ENCODE data around the gene KCNQ2.
"Not testable (repeated sequence)": the region's sequence is repeated elsewhere in the genome, so short reads cannot be mapped to it uniquely, and the experiment has no call there.

Gene KCNQ2

DNA sequence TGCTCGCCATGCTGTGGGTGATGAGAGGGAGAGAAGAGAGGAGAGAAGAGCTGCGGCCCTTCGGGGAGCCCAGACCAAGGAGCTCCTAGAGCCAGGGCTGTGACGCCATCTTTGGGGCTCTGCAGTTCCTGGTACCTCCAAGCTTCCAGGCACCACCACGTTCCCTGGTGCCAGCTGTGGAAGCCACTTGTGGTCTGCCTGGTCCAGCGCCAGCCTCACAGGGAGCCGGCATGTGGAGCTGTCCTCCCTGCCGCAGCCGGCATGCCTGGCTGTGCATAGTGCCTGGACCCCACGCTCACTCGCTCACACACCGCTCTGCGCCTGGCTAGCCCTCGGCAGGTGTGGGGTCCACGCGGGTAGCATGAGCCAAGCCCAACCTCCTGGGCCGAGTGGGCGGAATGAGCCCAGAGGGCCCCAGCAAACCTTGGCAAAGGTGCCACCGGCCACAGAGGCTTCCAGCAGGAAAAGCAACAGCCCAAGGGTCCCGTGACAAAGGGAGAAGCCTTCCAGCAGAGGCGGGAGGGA is 92.0 kb downstream of the KCNQ2 start:
- DNase-seq: no peak

DNA sequence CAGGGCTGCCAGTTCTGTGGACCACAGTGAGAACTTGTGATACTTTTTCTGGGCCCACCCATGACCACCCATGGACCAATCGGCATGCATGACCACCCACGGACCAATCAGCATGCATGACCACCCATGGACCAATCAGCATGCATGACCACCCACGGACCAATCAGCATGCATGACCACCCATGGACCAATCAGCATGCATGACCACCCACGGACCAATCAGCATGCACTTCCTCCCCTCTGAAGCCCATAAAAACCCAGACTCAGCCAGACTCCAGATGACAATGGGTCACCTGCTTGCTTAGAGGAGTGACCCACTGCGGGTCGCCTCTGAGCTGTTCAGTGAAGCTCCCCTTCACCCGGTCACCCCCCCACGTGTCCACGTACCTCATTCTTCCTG is 92.6 kb downstream of the KCNQ2 start:
- DNase-seq: not testable (repeated sequence)

DNA sequence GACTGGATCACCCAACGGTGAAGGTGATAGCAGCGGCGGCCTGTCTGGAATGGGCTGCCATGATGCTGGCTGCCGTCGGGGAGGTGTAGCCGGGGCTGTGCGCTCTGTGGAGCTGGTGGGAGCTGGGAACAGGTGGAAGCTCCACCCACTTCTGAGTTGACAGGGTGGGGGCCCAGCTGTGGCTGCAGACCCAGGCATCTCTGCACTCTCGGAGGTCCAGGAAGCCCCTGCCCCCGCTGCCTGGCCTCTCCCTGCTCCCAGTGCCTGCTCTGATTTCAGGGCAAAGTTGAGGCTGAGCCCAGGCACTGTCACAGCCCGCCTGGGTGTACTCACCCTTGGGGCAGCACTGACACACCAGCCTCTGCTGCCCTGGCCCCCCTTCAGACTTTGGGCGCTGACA is 93.2 kb downstream of the KCNQ2 start:
- no peak for DNase-seq

DNA sequence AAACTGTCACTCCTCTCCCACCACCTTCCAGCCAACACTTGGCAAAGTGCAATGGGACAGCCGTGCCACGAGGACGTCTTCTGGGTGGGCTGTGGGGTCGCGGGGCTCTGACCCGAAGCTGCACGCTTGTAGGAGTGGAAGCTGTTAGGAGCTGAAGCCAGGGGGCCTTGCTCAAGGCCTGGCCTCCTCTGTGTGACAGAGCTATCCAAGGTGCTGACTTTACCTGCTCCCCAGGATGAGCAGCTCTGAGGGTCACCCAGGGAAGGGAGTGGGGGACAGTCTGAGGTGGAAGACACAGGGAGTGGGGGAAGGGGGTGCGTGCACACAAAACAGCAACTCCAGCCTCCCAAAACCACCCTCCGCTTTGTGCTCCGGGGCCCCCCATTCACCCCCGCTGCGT is 93.8 kb downstream of the KCNQ2 start:
- no peak for DNase-seq

DNA sequence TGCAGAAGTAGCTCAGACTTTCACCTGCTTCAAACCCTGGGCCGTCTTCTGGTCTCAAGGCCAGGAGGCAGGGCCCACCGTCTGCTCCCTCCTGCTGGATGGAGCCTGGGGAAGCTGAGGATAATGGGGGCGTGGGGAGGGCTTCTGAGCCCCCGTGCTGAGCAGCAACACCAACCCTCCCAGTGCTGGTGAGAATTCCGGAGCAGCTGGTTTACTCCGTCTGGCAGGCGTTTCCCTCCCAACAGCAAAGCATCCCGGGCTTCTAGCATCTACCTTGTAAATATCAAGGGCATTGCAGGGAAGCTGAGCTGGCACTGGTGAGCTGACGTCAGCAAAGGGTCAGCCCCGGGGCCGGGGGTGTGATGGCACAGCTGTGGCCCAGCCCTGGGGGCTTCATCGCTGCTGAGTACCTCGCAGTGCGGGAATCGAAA is 94.5 kb downstream of the KCNQ2 start:
- no peak for DNase-seq

DNA sequence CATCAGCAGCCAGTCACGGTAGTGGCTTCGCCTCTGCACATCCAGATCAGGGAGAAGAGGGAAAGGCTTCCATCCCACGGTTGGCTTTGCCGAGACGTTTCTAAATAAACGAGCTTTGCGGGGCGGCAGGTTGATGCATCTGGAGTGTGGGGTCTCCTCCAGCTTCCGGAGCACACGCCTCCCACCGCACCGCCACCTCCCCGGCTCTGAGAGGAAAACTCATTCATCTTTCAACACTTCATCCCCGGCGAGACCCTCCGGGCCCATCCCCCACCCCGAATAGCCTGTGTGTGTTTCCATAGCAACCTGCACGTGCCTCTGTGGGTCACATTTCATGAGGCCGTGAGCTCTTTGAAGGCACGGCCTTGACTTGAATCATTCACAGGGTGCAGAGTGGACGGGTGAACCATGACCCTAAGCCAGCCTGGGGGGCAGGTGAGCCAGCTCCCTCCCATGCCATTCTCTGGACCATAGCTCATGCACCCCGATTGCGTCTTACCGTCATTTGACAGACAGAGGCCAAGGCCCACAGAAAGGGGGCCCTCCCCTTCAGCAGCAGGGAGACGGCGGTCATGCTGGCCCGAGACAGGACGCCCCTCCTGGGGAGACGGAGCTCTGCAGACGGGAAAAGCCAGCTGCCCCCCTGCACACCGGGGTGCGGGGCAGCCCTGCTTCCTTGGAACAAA is 95.1 kb downstream of the KCNQ2 start:
- no peak for DNase-seq

DNA sequence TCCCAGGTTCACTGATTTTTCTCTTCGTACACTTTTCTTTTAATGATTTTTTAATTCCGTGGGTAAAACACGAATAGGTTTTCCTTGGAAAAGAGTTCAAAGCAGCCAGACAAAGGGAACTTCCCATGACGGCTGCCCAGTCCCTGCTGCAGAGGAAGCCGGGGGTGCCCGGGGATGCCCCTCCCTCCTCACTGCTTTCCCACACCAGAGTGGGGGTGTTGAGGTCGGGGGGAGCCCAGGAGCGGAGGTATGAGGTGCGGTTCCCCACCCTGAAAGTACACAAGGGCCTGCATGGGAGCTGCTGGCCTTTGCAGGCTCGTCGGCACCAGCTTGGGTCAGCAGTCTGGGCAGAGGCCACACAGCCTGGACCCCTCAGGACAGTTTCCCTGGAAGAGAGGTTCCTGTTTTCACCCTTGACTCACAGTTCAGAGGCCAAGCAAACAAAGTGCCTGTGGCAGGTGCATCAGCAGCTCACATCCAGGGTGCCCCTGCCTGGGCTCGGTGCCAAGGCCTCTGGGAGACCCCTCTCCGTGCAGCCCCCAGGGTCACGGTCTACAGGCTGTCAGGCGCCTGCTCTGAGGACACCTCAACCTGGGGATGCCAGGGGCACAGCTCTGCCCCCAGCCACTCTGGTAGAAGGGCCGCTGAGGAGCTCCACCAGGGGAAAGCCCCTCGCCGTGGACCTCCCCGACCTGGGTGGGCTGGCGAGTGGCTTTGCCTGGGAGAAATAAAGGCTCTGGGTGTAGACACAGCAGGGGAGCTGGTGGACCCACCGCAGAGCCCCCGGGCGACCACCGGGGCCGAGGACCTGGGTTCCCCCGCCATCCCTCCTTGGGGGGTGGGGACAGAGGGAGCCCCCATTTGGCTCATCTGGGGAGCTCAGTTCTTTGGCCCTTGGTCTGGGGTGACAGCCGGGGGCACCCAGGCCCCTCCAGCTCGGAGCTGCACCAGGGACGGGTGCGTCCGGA is 95.9 kb downstream of the KCNQ2 start:
- DNase-seq: no peak

DNA sequence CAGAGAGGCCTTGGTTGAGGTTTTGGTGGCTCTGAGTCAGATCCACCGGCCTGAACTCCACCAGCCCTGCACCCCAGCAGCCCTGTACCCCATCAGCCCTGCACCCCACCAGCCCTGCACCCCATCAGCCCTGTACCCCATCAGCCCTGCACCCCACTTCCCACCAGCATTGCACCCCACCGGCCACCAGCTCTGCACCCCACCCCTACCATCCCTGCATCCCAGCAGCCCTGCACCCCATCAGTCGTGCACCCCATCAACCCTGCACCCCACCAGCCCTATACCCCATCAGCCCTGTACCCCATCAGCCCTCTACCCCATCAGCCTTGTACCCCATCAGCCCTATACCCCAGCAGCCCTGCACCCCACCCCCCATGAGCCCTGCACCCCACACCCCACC is 97.0 kb downstream of the KCNQ2 start:
- DNase-seq: no peak

DNA sequence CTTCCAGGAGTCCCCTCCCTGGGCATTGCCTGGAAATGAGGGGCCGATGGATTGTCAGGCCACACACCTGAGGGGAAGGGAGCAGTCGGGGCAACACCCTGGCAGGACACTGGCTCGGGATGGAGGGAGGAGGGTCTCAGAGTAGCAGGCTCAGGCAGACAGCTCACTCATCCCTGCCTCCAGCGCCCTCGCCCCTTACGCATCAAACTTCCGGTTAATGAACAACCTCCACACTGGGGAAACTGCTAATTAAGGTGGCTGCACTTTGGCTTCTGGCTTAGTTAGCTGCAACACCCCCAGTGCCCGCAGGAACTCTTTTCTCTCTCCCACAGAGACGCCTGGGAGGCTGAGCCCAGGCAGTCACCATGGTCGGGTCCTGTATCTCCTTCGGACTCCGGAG is 98.0 kb downstream of the KCNQ2 start:
- DNase-seq: no peak

DNA sequence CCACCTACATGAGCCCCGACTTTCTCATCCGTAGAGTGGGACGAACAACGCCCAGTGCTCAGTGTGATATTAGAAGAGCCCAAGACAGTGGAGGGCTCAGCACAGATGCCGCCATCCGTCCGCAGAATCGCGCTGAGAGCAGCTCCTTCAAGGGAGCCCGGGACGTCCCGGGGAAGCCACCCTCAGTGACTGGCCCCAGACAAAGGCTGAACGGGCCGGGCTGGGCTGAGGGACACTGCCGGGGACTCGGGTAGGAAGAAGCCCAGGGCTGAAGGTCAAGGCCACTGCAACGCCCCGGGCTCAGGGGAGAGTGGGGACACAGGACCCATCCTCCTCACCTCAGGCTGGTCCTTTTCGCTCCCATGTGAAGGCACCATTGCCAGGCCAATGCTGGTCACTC is 98.5 kb downstream of the KCNQ2 start:
- DNase-seq: no peak

DNA sequence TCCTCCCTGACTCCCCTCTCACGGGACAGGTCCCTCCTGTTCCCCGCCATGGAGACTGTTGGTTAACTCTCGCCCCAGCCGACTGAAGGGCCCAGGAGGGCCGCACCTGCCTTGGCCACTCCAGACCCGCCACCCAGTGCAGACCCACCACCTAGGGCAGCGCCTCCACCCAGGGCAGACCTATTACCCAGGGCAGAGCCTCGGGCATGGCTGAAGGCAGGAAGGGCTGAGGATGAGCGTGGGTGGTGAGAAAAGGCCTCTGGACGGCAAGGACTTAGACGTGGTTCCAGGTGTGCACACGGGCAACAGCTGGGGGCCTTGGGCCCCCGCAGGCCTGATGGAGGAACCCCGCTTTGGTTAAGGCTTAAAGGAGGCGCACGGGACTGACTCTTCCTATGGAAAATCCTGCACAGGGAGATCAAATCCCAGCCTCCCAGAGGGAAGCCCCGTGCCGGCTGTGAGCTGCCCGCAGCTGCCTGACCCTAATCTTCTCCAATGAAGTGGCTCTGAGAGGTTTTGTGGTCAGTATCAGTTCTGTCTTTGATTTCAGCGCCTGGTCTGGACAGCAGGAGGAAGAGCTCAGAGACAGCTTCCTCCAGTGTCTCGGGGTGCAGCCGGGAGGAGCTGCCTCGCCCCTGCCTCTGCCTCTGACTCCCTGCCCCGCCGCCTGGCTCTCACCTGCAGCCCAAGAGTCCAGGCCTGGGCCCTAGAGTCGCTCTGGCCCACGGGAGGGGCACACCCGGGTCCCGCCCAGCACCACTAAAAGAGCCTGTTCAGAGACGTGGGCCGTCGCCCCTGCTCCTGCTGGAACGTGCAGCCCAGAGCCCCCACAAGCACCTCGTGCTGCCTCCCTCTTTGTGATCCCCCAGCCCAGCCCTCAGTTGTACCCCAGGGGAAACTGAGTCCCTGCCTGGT is 99.2 kb downstream of the KCNQ2 start:
- DNase-seq: no peak

DNA sequence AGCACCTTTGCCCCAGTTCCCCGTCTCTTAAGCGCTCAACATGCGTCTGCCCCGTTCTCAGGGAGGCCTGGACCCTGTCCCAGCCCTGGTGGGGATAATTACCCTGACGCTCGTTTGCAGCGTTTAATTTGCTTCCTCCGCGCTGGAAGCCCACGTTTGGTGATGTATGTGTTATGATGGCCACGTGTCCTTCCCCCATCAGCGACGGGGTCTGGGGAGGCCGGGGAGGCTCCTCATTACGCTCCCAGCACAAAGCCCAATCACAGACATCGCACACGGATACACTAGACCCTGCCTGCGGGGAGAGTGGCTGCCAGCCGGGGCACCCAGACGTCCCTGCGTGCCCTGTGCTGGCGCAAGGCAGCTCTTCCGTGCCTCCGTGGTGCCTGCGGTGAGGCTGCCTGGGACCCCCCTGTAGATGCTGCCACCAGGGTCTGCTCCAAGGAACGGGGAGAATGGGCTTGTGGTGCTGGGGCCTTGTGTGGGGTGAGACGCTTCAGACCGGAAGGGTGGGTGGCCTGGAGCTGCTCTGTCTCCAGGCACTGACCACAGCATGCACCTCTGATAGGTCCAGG is 101.1 kb downstream of the KCNQ2 start:
- DNase-seq: no peak

DNA sequence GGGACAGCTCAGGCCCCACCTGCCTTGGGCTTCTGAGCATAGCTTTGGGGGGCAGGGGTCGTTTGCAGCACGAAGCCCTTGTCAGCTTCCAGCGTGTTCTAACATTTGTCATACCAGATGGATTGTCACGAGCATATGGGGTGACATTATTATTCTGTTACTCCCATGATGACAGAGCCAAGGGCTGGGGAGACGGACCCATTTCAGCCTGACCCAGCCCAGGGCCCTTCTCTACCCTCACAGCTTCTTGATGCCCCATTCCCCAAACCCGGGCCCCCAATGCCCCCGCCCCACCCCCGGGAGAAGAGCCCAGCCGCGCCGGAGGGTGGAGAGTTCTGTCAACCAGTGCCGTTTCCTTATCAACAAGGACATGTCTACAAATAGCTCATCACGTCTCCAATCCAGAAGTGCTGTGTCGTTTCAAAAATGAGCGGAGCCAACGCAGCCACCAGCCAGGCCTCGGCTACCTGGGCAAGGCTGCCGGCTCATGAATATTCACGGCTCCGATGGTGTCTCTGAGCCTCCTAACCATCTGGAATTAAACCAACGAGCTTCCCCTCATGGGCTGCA is 101.8 kb downstream of the KCNQ2 start:
- DNase-seq: no peak

DNA sequence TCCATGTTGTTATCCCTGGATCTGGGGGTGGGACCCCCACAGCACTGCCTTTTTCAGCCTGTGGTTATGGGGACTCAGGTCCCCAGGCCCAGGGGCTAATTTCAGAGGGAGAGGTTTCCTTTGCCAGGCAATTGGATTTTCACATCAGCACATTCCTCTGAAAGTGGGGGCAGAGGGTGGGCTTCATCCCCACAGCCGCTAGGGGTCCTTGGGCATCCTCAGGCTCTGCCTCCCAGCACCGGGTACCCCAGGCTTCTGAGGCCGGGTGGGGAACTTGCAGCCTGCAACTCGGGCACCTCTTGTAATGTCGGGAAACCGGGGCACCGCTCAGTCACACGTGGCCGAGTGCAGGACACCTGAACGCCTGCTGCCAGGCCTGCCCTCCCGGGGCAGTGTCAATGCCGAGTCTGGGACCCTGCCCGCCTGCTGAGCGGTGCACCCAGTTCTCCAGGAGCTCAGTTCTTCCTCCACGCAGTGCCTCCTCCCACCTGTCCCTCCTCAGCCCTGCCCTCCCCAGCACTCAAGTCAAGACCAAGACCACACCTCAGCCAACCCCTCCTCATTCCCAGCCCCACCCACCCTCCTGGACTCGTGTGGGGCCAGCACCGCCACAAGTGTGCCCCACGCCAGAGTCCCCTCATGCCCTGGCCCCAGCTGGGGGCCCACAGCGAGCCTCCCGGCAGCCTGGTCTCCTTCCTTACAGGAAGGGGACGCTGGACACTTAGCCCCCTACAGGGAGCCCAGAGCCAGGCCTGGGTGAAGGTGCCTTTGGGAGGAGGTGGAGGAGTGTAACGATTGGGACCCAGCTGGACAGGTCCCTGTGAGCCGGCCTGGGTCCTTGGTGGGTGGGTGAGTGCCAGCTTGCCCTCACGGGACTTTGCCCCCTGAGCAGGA is 102.5 kb downstream of the KCNQ2 start:
- no peak for DNase-seq

DNA sequence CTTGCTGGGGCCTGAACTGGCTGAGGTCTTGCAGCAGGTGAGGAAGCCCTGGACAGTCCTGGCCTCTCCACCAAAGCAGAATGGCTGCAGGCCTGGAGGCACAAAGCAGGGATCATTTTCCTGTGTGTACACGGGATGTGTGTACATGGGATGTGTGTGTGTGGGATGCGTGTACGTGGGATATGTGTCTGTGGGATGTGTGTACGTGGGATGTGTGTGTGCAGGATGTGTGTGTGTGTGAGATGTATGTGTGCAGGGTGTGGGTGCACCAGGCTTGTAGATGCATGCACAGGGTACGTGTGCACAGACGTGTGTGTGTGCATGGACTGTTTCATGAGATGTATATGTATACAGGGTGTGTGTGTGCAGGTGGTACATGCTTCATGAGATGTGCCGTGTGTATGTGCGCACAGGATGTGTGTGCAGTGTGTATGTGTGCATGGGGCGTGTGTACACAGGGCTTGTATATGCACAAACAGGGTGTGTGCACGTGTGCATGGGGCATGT is 103.4 kb downstream of the KCNQ2 start:
- no peak for DNase-seq

DNA sequence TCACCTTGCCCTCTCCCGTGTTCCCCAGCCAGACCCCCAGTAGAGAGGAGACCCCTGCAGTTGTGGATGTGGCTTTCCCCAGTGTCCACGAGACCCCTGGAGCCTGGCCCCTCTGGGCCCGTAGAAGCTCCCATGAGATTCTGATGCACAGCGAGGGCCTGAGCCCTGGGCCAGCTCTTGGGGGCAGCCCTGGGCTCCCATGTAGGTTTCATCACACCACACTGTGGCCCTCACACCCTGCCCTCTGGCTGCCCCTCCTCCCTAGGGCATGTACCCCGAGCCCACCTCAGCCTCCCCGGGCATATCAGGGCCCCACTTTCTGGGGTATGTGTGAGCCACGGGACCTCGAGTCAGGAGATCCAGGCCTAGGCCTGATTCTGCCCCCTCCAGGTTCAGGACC is 104.3 kb downstream of the KCNQ2 start:
- DNase-seq: no peak

DNA sequence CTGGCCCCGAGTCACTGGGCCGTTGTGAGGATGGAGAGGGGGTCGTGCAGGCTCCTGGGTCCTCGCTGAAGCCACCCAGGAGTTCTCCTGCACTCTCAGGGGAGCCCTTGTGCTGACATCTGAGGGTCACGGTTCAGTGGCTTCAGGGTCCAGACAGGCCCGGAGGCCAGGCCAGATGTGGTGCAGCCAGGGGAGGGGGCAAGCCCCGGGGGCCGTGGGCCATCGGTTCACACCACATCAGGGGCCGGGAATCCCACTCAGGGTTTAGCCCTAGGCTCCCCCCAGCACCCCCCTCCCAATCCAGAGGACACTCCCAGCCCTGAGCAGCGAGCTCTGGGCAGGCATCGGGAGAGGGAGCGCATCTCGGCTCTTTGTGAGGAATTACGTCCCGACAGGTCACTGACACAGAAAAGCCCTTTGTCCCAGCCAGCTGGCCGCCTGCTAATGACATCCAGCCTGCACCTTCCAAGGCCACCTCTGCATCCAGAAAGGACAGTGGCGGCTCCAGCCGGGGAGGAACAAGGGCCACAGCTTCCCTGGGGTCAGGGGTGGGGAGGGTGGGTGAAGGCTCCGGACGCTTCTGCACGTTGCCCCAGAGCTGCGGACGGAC is 104.9 kb downstream of the KCNQ2 start:
- no peak for DNase-seq

DNA sequence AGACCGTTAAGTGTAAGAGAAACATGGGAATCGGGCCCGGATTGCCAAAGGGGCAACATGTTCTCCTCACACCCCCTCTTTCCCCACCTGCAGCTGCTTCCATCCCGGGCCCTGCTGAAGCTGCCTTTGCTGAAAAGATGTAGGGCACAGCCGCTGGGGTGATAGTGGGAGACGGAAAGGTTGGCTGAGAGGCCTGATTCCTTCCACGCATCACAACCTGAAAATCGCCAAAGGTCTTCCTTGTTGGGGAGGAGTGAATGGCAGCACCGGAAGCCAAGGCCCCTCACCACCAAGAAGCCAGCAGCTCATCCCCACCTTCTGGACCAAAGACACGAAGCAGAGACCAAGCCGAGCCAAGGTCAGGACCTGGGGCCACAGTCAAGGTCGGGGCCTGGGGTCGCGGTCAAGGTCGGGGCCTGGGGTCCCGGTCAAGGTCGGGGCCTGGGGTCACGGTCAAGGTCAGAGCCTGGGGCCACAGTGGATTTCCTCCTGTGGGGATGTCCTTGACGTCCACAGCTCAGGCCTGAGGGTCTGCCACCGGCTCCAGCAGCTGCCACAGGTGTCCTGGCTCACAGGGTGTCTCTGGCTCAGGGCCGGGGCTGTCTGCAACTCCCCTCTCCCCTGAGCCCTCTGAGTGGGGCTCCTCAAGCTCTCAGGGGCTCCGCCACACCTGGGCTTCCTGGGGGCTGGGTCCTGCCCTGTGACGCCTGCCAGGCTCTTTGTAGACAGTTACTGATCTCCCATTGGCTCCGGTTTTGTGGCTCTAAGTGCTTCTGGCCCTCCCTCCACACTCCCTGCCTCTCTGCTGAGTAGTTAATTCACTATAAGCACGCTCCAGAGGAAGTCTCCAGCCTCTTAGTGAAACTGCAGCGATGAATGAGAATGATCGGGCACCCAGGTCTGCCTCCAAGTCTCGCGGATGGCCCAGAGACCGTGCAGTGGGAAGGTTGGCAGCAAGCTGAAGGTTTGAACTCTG is 105.8 kb downstream of the KCNQ2 start:
- no peak for DNase-seq

Data from NCI-H2029 (cell line).